ENCODE measurements around the gene PFN1. TPM values are rescaled to one million over a fixed set of nuclear protein-coding genes. Genes with fewer than 3 reads are reported as not detected.

The PFN1 gene
- 80.0 and 142 TPM in 2 replicates for total RNA-seq (2011; cell fraction: chromatin; rRNA removed; ENCODE audit: low replicate concordance)
- 149 and 155 TPM in 2 replicates for total RNA-seq (2011; cell fraction: nucleolus; rRNA removed)
- 146 and 190 TPM in 2 replicates for total RNA-seq (2011; cell fraction: nucleoplasm; rRNA removed)
- total RNA-seq (2014; rRNA removed) (1,086 and 1,479 TPM in 2 replicates), total RNA-seq (2014; rRNA removed; fragmentation: Illumina TruSeq; extraction: Trizol) (307 and 327 TPM in 2 replicates), total RNA-seq (2015; rRNA removed; fragmentation: Illumina TruSeq; extraction: Trizol) (456 and 466 TPM in 2 replicates), total RNA-seq (2021) (787 and 792 TPM in 2 replicates), polyA plus RNA-seq (2011; rRNA removed) (382 and 556 TPM in 2 replicates), polyA plus RNA-seq (2014; fragmentation: Illumina TruSeq; extraction: Trizol) (776 and 901 TPM in 2 replicates), polyA plus RNA-seq (2014; fragmentation: Nextera tagmentation; extraction: Ambion mirVana) (10 to 100 TPM; 60.5 to 88.0 TPM), polyA plus RNA-seq (2014; rRNA removed) (879 and 1,059 TPM in 2 replicates), polyA minus RNA-seq (2011; rRNA and poly(A)+ RNA removed) (233 and 265 TPM in 2 replicates), Bru-seq, nascent RNA (percentile 98 among the genes with signal in this experiment), BruChase-seq, experiment 1, labeled RNA remaining after a 2-hour chase (percentile 96 among the genes with signal in this experiment), BruChase-seq, experiment 2, labeled RNA remaining after a 6-hour chase (percentile 97 among the genes with signal in this experiment)
- polyA plus RNA-seq (2011; cell fraction: cytosol; rRNA removed), result 759 and 962 TPM in 2 replicates
- polyA plus RNA-seq (2011; cell fraction: nucleus; rRNA removed), result 352 and 419 TPM in 2 replicates
- 697 and 1,149 TPM in 2 replicates for polyA plus RNA-seq (2012)
- 518 and 865 TPM in 2 replicates for polyA minus RNA-seq (2011; cell fraction: cytosol; rRNA and poly(A)+ RNA removed)
- polyA minus RNA-seq (2011; cell fraction: nucleus; rRNA and poly(A)+ RNA removed), result 109 and 151 TPM in 2 replicates
- long read RNA-seq, experiment 1, transcript PFN1-201 (3 exons, 1,291 nt), result major isoform, 915 of 1,015 reads
- long read RNA-seq, experiment 1, transcript PFN1-203 (2 exons, 1,173 nt), result minor isoform, 55 of 1,015 reads
- long read RNA-seq, experiment 1, partial matches to known transcripts, result 28 of 1,015 reads
- long read RNA-seq, experiment 1, other reads (novel, unspliced or antisense), result 17 of 1,015 reads
- long read RNA-seq, experiment 2, transcript PFN1-201 (3 exons, 1,291 nt), result major isoform, 1,169 of 1,304 reads
- long read RNA-seq, experiment 2, transcript PFN1-203 (2 exons, 1,173 nt), result minor isoform, 47 of 1,304 reads
- long read RNA-seq, experiment 2, partial matches to known transcripts, result 5 of 1,304 reads
- long read RNA-seq, experiment 2, other reads (novel, unspliced or antisense), result 83 of 1,304 reads
- long read RNA-seq, experiment 3, transcript PFN1-201 (3 exons, 1,291 nt), result major isoform, 1,255 of 1,267 reads
- long read RNA-seq, experiment 3, partial matches to known transcripts, result 2 of 1,267 reads
- long read RNA-seq, experiment 3, other reads (novel, unspliced or antisense), result 6 of 1,267 reads

- peak within 1 kb of the TSS; percentile 93 for H3K4me2 ChIP-seq (ENCODE audit: insufficient read depth, low read length)
- intact Hi-C loops (cut with micrococcal nuclease) (no loop called here), in situ Hi-C loops (cut with MboI) (no loop called here)
- no TSS peak for BruUV-seq (replicated peaks)
- WGBS (ENCODE audit: insufficient coverage, low coverage, missing lambda C conversion rate), result 0% methylated on average over 7 of the region's 59 CpGs
- DNase-seq (ENCODE audit: extremely low read depth in 1 of 4, low spot score in 3 of 4) (peak; percentile 63 to 89 (median 80)), FAIRE-seq (peak; percentile 79), ATAC-seq (peak; percentile 56)
- POLR2A ChIA-PET, result interaction anchor here (0.6 to 4.7 kb wide), 8 partner anchors 8 to 704 kb away, joined by 3 to 21 read pairs (median 3); partner anchors contain the start of genes RNF167, SLC25A11 and SPAG7
- peaks cover 22% of the 10 kb centered on the region for H4K20me1 ChIP-seq (replicated peaks; ENCODE audit: control insufficient read depth, insufficient read depth, low read length)
- no peaks in the 10 kb centered on the region for H3K27me3 ChIP-seq (ENCODE audit: control insufficient read depth in 2 of 2, insufficient read depth in 2 of 2, low read length in 2 of 2)
- peak within 1 kb of the TSS; percentile 52 for H2AFZ ChIP-seq (ENCODE audit: low read depth, low read length)
- peak within 1 kb of the TSS; percentile 97 for H3K4me3 ChIP-seq
- H3K9me3 ChIP-seq (replicated peaks; ENCODE audit: control insufficient read depth, insufficient read depth, low read depth, low read length), result no peaks in the 10 kb centered on the region
- peaks cover 45% of the 10 kb centered on the region for H3K36me3 ChIP-seq (ENCODE audit: control insufficient read depth, insufficient read depth, low read length)
- peaks cover 32 to 52% of the 10 kb centered on the region in 2 experiments for H3K4me1 ChIP-seq (replicated peaks in 1 of 2; ENCODE audit: control insufficient read depth in 2 of 2, insufficient read depth in 2 of 2, low read length in 2 of 2)
- H3K79me2 ChIP-seq (ENCODE audit: control insufficient read depth, insufficient read depth, low read length), result peaks cover 69% of the 10 kb centered on the region
- H3K9ac ChIP-seq (ENCODE audit: insufficient read depth in 1 of 2, low read depth in 2 of 2, low read length in 2 of 2), result peak within 1 kb of the TSS; percentile 94 to 97
- H3K27ac ChIP-seq (ENCODE audit: extremely low read depth, low read depth, low read length), result peak within 1 kb of the TSS; percentile 98
- H3K9me1 ChIP-seq (ENCODE audit: control insufficient read depth, insufficient read depth, low read length), result no peaks in the 10 kb centered on the region
- CTCF ChIA-PET (ENCODE audit: low intra/inter-chr PET ratio), result no interaction called here
- TF ChIP-seq ZNF143 (CRISPR knock-in tag; IDR thresholded peaks at IDR 0.05) (no peak), NR2C1 (IDR thresholded peaks at IDR 0.05) (no peak), NR2C1 (tag; IDR thresholded peaks at IDR 0.05) (no peak), CEBPZ (IDR thresholded peaks at IDR 0.05; ENCODE audit: borderline replicate concordance, low read depth, low read length) (no peak), HLTF (IDR thresholded peaks at IDR 0.05) (peak; percentile 87; the same call in 1 of the 2 replicates), ZNF232 (CRISPR knock-in tag; IDR thresholded peaks at IDR 0.05) (no peak), ZNF830 (CRISPR knock-in tag; IDR thresholded peaks at IDR 0.05) (no peak), MCM2 (IDR thresholded peaks at IDR 0.05; ENCODE audit: low read depth) (no peak), THRAP3 (IDR thresholded peaks at IDR 0.05; ENCODE audit: borderline replicate concordance) (no peak), ZNF224 (CRISPR knock-in tag; IDR thresholded peaks at IDR 0.05) (no peak), CCAR2 (IDR thresholded peaks at IDR 0.05; ENCODE audit: low read depth, low read length) (no peak), ELF4 (CRISPR knock-in tag; IDR thresholded peaks at IDR 0.05) (peak; percentile 46; the same call in 1 of the 2 replicates), ZNF717 (CRISPR knock-in tag; IDR thresholded peaks at IDR 0.05) (no peak)
These were observed at the start of gene PFN1 for GRCh38 chr17:4948166-4948930. PFN1 (minus strand) TSS chr17:4948530; CDS start chr17:4948394, 136 bp downstream.
